SK-N-SH treated with all-trans-retinoic acid at 6 μM for 48 hours (cell line): ENCODE measurements around the gene IGF1R.

Source experiments
- BACH2 ChIP-seq: fragments of 250-450 bp; sonication (Bioruptor Pico); IDR thresholded peaks from 2 replicates; pipeline ENCODE4 v1.9.0; 2021; ENCODE audit warnings: mild to moderate bottlenecking, borderline replicate concordance
- CSDC2 ChIP-seq: fragments of 250-450 bp; sonication (Bioruptor Pico); IDR thresholded peaks from 2 replicates; pipeline ENCODE4 v1.5.0; 2020; ENCODE audit warnings: mild to moderate bottlenecking, moderate library complexity
- ESRRG ChIP-seq: fragments of 250-450 bp; sonication (Bioruptor Pico); IDR thresholded peaks from 2 replicates; pipeline ENCODE4 v1.6.1; 2021; ENCODE audit warnings: mild to moderate bottlenecking
- PATZ1 ChIP-seq: fragments of 250-450 bp; sonication (Bioruptor Pico); IDR thresholded peaks from 2 replicates; pipeline ENCODE4 v1.8.0; 2020; ENCODE audit warnings: mild to moderate bottlenecking, moderate library complexity, borderline replicate concordance
- TCF4 ChIP-seq: fragments of 250-450 bp; sonication (Bioruptor Pico); IDR thresholded peaks from 2 replicates; pipeline ENCODE4 v1.8.0; 2021; ENCODE audit warnings: mild to moderate bottlenecking, moderate library complexity, borderline replicate concordance

DNA sequence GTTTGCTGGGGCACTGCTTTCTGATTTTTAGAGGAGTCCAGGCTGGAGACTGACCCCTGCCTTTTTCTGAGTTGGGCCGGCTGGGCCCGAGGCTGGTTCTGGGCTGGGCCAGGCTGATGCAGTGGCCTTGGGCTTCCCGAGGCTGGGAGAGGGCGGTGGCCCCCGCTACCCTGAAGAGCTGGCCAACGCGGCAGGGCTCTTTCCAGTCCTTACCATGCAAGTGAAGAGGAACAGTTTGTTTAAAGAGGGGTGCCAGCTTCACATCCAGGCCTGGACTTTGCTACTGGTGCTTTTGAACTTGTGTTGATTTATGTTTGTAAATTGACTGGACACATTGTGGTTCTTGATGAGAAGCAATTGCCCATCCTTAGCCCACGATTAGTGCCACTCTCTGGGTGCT, 15.3 kb downstream of the IGF1R start:
- TF ChIP-seq CSDC2 (CRISPR knock-in tag) (no peak), PATZ1 (CRISPR knock-in tag) (no peak), BACH2 (CRISPR knock-in tag) (no peak), ESRRG (no peak), TCF4 (no peak)
